D721Med (cell line): ENCODE results near the gene TNRC6C.

ENCODE experiments used
- DNase-seq: peaks from one replicate; pipeline ENCODE4 v3.0.0; 2011; ENCODE audit warnings: low spot score; ENCODE audit not compliant: insufficient read length
- FAIRE-seq: peaks from 2 replicates; lab custom pipeline; 2011; peaks lifted over from hg19 to GRCh38; lab: Jason Lieb, UNC
- CTCF ChIP-seq: IDR thresholded peaks from 2 replicates; pipeline ENCODE4 v1.5.1; 2012; ENCODE audit warnings: mild to moderate bottlenecking, control low read depth; ENCODE audit not compliant: insufficient read depth; ENCODE audit errors: missing control alignments

The TNRC6C gene

GRCh38 chr17:77943971-77944370 is 14.5 kb upstream of the TNRC6C start:
- FAIRE-seq, result no peak
- TF ChIP-seq CTCF, result no peak
- DNase-seq, result no peak

- no peak for FAIRE-seq
These were observed 13.9 kb upstream of the TNRC6C start for GRCh38 chr17:77944390-77945222.

GRCh38 chr17:77946900-77947645 is 11.4 kb upstream of the TNRC6C start:
- DNase-seq (no peak), FAIRE-seq (no peak)
- TF ChIP-seq CTCF, result no peak

More at GRCh38 chr17:77944390-77945222, 13.9 kb upstream of the TNRC6C start:
- DNase-seq, result no peak
- no peak for TF ChIP-seq CTCF

GRCh38 chr17:77948690-77949114 is 9.8 kb upstream of the TNRC6C start:
- DNase-seq (no peak), FAIRE-seq (no peak)
- TF ChIP-seq CTCF, result no peak

- no peak for TF ChIP-seq CTCF
- FAIRE-seq (no peak), DNase-seq (no peak)
These were observed 7.4 kb upstream of the TNRC6C start for GRCh38 chr17:77951123-77951522.

- FAIRE-seq (no peak), DNase-seq (no peak)
- TF ChIP-seq CTCF, result no peak
These were observed 6.1 kb upstream of the TNRC6C start for GRCh38 chr17:77952368-77952767.
